Activated T-helper 1 cell treated with anti-CD3 and anti-CD28 coated beads, Interleukin-2, amount 50 U/mL, for 16 hours (primary cell): ENCODE measurements around the gene COX17.

Source experiments
- DNase-seq, 2 donors: peaks; one replicate each; pipeline ENCODE4 v3.0.0-alpha.2; 2020; ENCODE audit warnings: low read depth in 1 of 2, low spot score in 1 of 2

COX17 gene

GRCh38 chr3:119647171-119647570 lies 30.0 kb downstream of the COX17 start:
- DNase-seq, result no peak

- no peak for DNase-seq
Measured at GRCh38 chr3:119645813-119646212, 31.4 kb downstream of the COX17 start.

- no peak for DNase-seq
Measured at GRCh38 chr3:119644481-119644880, 32.7 kb downstream of the COX17 start.

GRCh38 chr3:119643528-119643927 lies 33.7 kb downstream of the COX17 start:
- DNase-seq, result no peak

GRCh38 chr3:119642746-119643473 lies 34.3 kb downstream of the COX17 start:
- no peak for DNase-seq

GRCh38 chr3:119641416-119641815 lies 35.8 kb downstream of the COX17 start:
- no peak for DNase-seq

GRCh38 chr3:119639494-119640350 lies 37.5 kb downstream of the COX17 start:
- DNase-seq, result no peak

GRCh38 chr3:119637679-119638477 lies 39.3 kb downstream of the COX17 start:
- DNase-seq, result no peak

- DNase-seq, result no peak
Measured at GRCh38 chr3:119636891-119637611, 40.2 kb downstream of the COX17 start.

- no peak for DNase-seq
Measured at GRCh38 chr3:119636249-119636648, 41.0 kb downstream of the COX17 start.

- no peak for DNase-seq
Measured at GRCh38 chr3:119635719-119636118, 41.5 kb downstream of the COX17 start.

- DNase-seq, result no peak
Measured at GRCh38 chr3:119632829-119633228, 44.4 kb downstream of the COX17 start.

GRCh38 chr3:119632216-119632615 lies 45.0 kb downstream of the COX17 start:
- DNase-seq, result no peak

GRCh38 chr3:119631516-119631915 lies 45.7 kb downstream of the COX17 start:
- no peak for DNase-seq

GRCh38 chr3:119630880-119631329 lies 46.3 kb downstream of the COX17 start:
- no peak for DNase-seq

GRCh38 chr3:119630128-119630879 lies 46.9 kb downstream of the COX17 start:
- DNase-seq, result no peak

GRCh38 chr3:119628816-119629445 lies 48.3 kb downstream of the COX17 start:
- DNase-seq, result no peak

GRCh38 chr3:119628390-119628789 lies 48.8 kb downstream of the COX17 start:
- DNase-seq, result no peak

GRCh38 chr3:119627461-119627860 lies 49.7 kb downstream of the COX17 start:
- DNase-seq, result no peak

GRCh38 chr3:119626196-119626595 lies 51.0 kb downstream of the COX17 start:
- DNase-seq, result no peak
